ENCODE data around the gene KLF3.

KLF3 gene

GRCh38 chr4:38698176-38698575 lies 34.2 kb downstream of the KLF3 start:
- Histone ChIP-seq H2BK15ac (replicated peaks; ENCODE audit: low read depth) (no peak overlapping the region), H3K56ac (ENCODE audit: low read length) (no peak overlapping the region), H4K8ac (ENCODE audit: low read depth, low read length) (no peak overlapping the region), H3K23ac (ENCODE audit: low read length) (no peak overlapping the region), H3K4me3 (ENCODE audit: low read length) (no peak overlapping the region), H3K36me3 (ENCODE audit: control insufficient read depth, insufficient read depth, low read length) (no peaks in the 10 kb centered on the region), H2BK5ac (ENCODE audit: low read length) (no peak overlapping the region), H3K79me1 (ENCODE audit: low read length) (no peaks in the 10 kb centered on the region), H3K79me2 (ENCODE audit: control insufficient read depth, insufficient read depth, low read length) (no peaks in the 10 kb centered on the region), H3K27me3 (ENCODE audit: insufficient read depth, low read length, poor library complexity) (no peaks in the 10 kb centered on the region), H2BK120ac (ENCODE audit: low read depth, low read length) (no peak overlapping the region), H2AK5ac (ENCODE audit: low read length) (no peak overlapping the region), H4K5ac (ENCODE audit: low read length) (no peak overlapping the region), H3K27ac (ENCODE audit: low read depth, low read length) (no peak overlapping the region), H3K9ac (ENCODE audit: low read length) (no peak overlapping the region), H3K4me1 (ENCODE audit: control insufficient read depth, low read depth, low read length) (peaks cover 10% of the 10 kb centered on the region), H3K4ac (ENCODE audit: low read depth, low read length) (no peak overlapping the region), H3K18ac (ENCODE audit: low read length) (no peak overlapping the region), H3K4me2 (ENCODE audit: low read length) (no peak overlapping the region)
- DNase-seq, result no peak
- no CpG with 5 or more reads among the region's 1 CpG for WGBS (ENCODE audit: extremely low coverage, insufficient coverage, low lambda C conversion rate)

- H3K36me3 ChIP-seq (ENCODE audit: control insufficient read depth, insufficient read depth, low read length), result no peaks in the 10 kb centered on the region
- WGBS (ENCODE audit: extremely low coverage, insufficient coverage, low lambda C conversion rate), result no CpG with 5 or more reads among the region's 2 CpGs
- no peak overlapping the region for H2AK5ac ChIP-seq (ENCODE audit: low read length)
- no peaks in the 10 kb centered on the region for H3K79me2 ChIP-seq (ENCODE audit: control insufficient read depth, insufficient read depth, low read length)
- no peak overlapping the region for H2BK120ac ChIP-seq (ENCODE audit: low read depth, low read length)
- no peak overlapping the region for H3K4ac ChIP-seq (ENCODE audit: low read depth, low read length)
- H3K4me1 ChIP-seq (ENCODE audit: control insufficient read depth, low read depth, low read length), result peaks cover 10% of the 10 kb centered on the region
- no peak for DNase-seq
- no peak overlapping the region for H3K4me2 ChIP-seq (ENCODE audit: low read length)
- H3K27ac ChIP-seq (ENCODE audit: low read depth, low read length), result no peak overlapping the region
- H3K4me3 ChIP-seq (ENCODE audit: low read length), result no peak overlapping the region
- no peak overlapping the region for H3K18ac ChIP-seq (ENCODE audit: low read length)
- H3K27me3 ChIP-seq (ENCODE audit: insufficient read depth, low read length, poor library complexity), result no peaks in the 10 kb centered on the region
- H3K56ac ChIP-seq (ENCODE audit: low read length), result no peak overlapping the region
- no peaks in the 10 kb centered on the region for H3K79me1 ChIP-seq (ENCODE audit: low read length)
- H2BK5ac ChIP-seq (ENCODE audit: low read length), result no peak overlapping the region
- H3K23ac ChIP-seq (ENCODE audit: low read length), result no peak overlapping the region
- H4K5ac ChIP-seq (ENCODE audit: low read length), result no peak overlapping the region
- no peak overlapping the region for H2BK15ac ChIP-seq (replicated peaks; ENCODE audit: low read depth)
- no peak overlapping the region for H4K8ac ChIP-seq (ENCODE audit: low read depth, low read length)
- no peak overlapping the region for H3K9ac ChIP-seq (ENCODE audit: low read length)
Observed at GRCh38 chr4:38699112-38699511, 35.1 kb downstream of the KLF3 start.

DNA sequence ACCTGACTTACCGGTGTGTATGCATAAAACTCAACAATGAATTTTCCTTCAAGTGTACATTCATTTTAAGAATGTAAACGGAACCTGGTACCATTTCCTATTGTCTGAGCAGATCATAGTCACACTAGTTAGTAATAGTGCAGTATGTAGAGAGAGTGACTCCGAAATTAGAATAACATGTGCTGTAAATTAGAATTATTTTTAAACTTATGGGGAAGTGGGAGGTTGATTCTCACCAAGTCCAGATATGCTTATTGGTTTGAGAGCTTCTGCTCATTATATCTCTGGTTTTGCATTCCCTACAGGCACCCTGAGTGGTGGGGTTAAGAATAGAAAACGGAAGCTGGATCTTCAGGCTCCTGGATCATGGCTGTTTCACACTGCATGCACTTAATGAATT lies 39.6 kb downstream of the KLF3 start:
- Histone ChIP-seq H2BK5ac (ENCODE audit: low read length) (no peak overlapping the region), H3K79me2 (ENCODE audit: control insufficient read depth, insufficient read depth, low read length) (no peaks in the 10 kb centered on the region), H3K18ac (ENCODE audit: low read length) (no peak overlapping the region), H3K27ac (ENCODE audit: low read depth, low read length) (no peak overlapping the region), H4K8ac (ENCODE audit: low read depth, low read length) (no peak overlapping the region), H3K27me3 (ENCODE audit: insufficient read depth, low read length, poor library complexity) (no peaks in the 10 kb centered on the region), H3K36me3 (ENCODE audit: control insufficient read depth, insufficient read depth, low read length) (no peaks in the 10 kb centered on the region), H3K4ac (ENCODE audit: low read depth, low read length) (no peak overlapping the region), H4K5ac (ENCODE audit: low read length) (no peak overlapping the region), H3K4me2 (ENCODE audit: low read length) (no peak overlapping the region), H3K56ac (ENCODE audit: low read length) (no peak overlapping the region), H3K79me1 (ENCODE audit: low read length) (no peaks in the 10 kb centered on the region), H2BK120ac (ENCODE audit: low read depth, low read length) (no peak overlapping the region), H3K4me3 (ENCODE audit: low read length) (no peak overlapping the region), H2BK15ac (replicated peaks; ENCODE audit: low read depth) (no peak overlapping the region), H2AK5ac (ENCODE audit: low read length) (no peak overlapping the region), H3K9ac (ENCODE audit: low read length) (no peak overlapping the region), H3K4me1 (ENCODE audit: control insufficient read depth, low read depth, low read length) (no peaks in the 10 kb centered on the region), H3K23ac (ENCODE audit: low read length) (no peak overlapping the region)
- no CpG with 5 or more reads among the region's 4 CpGs for whole genome bisulfite sequencing (ENCODE audit: extremely low coverage, insufficient coverage, low lambda C conversion rate)
- DNase-seq, result no peak

- Histone ChIP-seq H2AK5ac (ENCODE audit: low read length) (no peak overlapping the region), H2BK120ac (ENCODE audit: low read depth, low read length) (no peak overlapping the region), H3K4me3 (ENCODE audit: low read length) (no peak overlapping the region), H4K5ac (ENCODE audit: low read length) (no peak overlapping the region), H3K27me3 (ENCODE audit: insufficient read depth, low read length, poor library complexity) (no peaks in the 10 kb centered on the region), H3K4me2 (ENCODE audit: low read length) (no peak overlapping the region), H3K79me1 (ENCODE audit: low read length) (no peaks in the 10 kb centered on the region), H3K36me3 (ENCODE audit: control insufficient read depth, insufficient read depth, low read length) (no peaks in the 10 kb centered on the region), H2BK5ac (ENCODE audit: low read length) (no peak overlapping the region), H3K27ac (ENCODE audit: low read depth, low read length) (no peak overlapping the region), H4K8ac (ENCODE audit: low read depth, low read length) (no peak overlapping the region), H3K23ac (ENCODE audit: low read length) (no peak overlapping the region), H3K18ac (ENCODE audit: low read length) (no peak overlapping the region), H3K4ac (ENCODE audit: low read depth, low read length) (no peak overlapping the region), H3K79me2 (ENCODE audit: control insufficient read depth, insufficient read depth, low read length) (no peaks in the 10 kb centered on the region), H3K4me1 (ENCODE audit: control insufficient read depth, low read depth, low read length) (no peaks in the 10 kb centered on the region), H3K9ac (ENCODE audit: low read length) (no peak overlapping the region), H3K56ac (ENCODE audit: low read length) (no peak overlapping the region), H2BK15ac (replicated peaks; ENCODE audit: low read depth) (no peak overlapping the region)
- WGBS (ENCODE audit: extremely low coverage, insufficient coverage, low lambda C conversion rate), result no CpG with 5 or more reads among the region's 3 CpGs
- peak; percentile 30 for DNase-seq
Observed at GRCh38 chr4:38704622-38705154, 40.7 kb downstream of the KLF3 start.

DNA sequence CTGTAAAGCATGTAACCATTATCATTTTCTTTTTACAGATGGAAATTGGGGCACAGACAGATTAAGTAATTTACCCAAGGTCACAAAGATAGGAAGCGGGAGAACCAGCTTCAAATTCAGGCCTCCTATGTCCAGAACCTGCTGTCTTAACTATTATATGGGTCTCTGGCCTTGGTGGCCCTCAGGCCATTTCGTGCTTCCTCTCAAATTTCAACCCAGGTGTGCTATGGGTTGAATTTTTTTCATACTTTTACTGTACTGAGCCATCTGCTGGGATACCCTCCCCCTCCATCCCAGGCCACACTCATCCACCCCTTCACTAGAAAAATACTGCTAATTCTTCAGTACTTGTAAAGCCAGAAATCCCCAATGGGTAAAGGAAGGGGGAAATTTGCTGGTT lies 42.3 kb downstream of the KLF3 start:
- no peak for DNase-seq
- Histone ChIP-seq H2BK15ac (replicated peaks; ENCODE audit: low read depth) (no peak overlapping the region), H3K27ac (ENCODE audit: low read depth, low read length) (no peak overlapping the region), H3K9ac (ENCODE audit: low read length) (no peak overlapping the region), H2AK5ac (ENCODE audit: low read length) (no peak overlapping the region), H3K4me3 (ENCODE audit: low read length) (no peak overlapping the region), H3K4me2 (ENCODE audit: low read length) (no peak overlapping the region), H3K79me2 (ENCODE audit: control insufficient read depth, insufficient read depth, low read length) (no peaks in the 10 kb centered on the region), H4K5ac (ENCODE audit: low read length) (no peak overlapping the region), H3K23ac (ENCODE audit: low read length) (no peak overlapping the region), H2BK5ac (ENCODE audit: low read length) (no peak overlapping the region), H2BK120ac (ENCODE audit: low read depth, low read length) (no peak overlapping the region), H3K79me1 (ENCODE audit: low read length) (no peaks in the 10 kb centered on the region), H3K4ac (ENCODE audit: low read depth, low read length) (no peak overlapping the region), H3K27me3 (ENCODE audit: insufficient read depth, low read length, poor library complexity) (no peaks in the 10 kb centered on the region), H4K8ac (ENCODE audit: low read depth, low read length) (no peak overlapping the region), H3K18ac (ENCODE audit: low read length) (no peak overlapping the region), H3K36me3 (ENCODE audit: control insufficient read depth, insufficient read depth, low read length) (no peaks in the 10 kb centered on the region), H3K4me1 (ENCODE audit: control insufficient read depth, low read depth, low read length) (no peaks in the 10 kb centered on the region), H3K56ac (ENCODE audit: low read length) (no peak overlapping the region)
- no CpG with 5 or more reads among the region's 2 CpGs for WGBS (ENCODE audit: extremely low coverage, insufficient coverage, low lambda C conversion rate)

DNA sequence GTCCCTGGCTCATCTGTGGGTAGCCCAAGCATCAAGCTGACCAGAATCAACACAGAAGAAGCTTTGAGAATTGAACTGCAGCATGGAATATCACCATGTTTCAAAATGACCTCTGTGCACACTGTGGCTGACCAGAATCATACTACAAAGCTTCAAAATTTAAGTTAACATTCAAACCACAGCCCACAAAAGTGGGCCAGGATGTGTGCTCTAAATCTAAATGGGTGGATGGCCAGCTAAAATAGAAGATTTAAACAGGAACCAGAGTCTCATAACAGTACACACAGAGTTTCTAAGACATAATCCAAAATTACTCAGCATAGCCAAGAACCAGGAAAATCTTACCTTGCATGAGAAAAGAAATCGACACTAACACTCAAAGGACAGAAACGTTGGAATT lies 46.1 kb downstream of the KLF3 start:
- H3K4me1 ChIP-seq (ENCODE audit: control insufficient read depth, low read depth, low read length), result no peaks in the 10 kb centered on the region
- no peak overlapping the region for H3K56ac ChIP-seq (ENCODE audit: low read length)
- H3K27ac ChIP-seq (ENCODE audit: low read depth, low read length), result no peak overlapping the region
- WGBS (ENCODE audit: extremely low coverage, insufficient coverage, low lambda C conversion rate), result no CpG with 5 or more reads among the region's 2 CpGs
- H3K79me1 ChIP-seq (ENCODE audit: low read length), result no peaks in the 10 kb centered on the region
- no peak overlapping the region for H2BK120ac ChIP-seq (ENCODE audit: low read depth, low read length)
- H2AK5ac ChIP-seq (ENCODE audit: low read length), result no peak overlapping the region
- H3K18ac ChIP-seq (ENCODE audit: low read length), result no peak overlapping the region
- H3K9ac ChIP-seq (ENCODE audit: low read length), result no peak overlapping the region
- no peak overlapping the region for H3K4me3 ChIP-seq (ENCODE audit: low read length)
- H3K4ac ChIP-seq (ENCODE audit: low read depth, low read length), result no peak overlapping the region
- no peaks in the 10 kb centered on the region for H3K79me2 ChIP-seq (ENCODE audit: control insufficient read depth, insufficient read depth, low read length)
- H3K23ac ChIP-seq (ENCODE audit: low read length), result no peak overlapping the region
- H3K27me3 ChIP-seq (ENCODE audit: insufficient read depth, low read length, poor library complexity), result no peaks in the 10 kb centered on the region
- no peak overlapping the region for H2BK5ac ChIP-seq (ENCODE audit: low read length)
- no peak for DNase-seq
- H3K36me3 ChIP-seq (ENCODE audit: control insufficient read depth, insufficient read depth, low read length), result no peaks in the 10 kb centered on the region
- H2BK15ac ChIP-seq (replicated peaks; ENCODE audit: low read depth), result no peak overlapping the region
- H4K8ac ChIP-seq (ENCODE audit: low read depth, low read length), result no peak overlapping the region
- H4K5ac ChIP-seq (ENCODE audit: low read length), result no peak overlapping the region
- no peak overlapping the region for H3K4me2 ChIP-seq (ENCODE audit: low read length)

All from mesendoderm (in vitro differentiated cells).